Neural cell (in vitro differentiated cells): ENCODE data around the gene HEATR9. TPM values are rescaled to one million over a fixed set of nuclear protein-coding genes. Genes with fewer than 3 reads are reported as not detected.

Experiments used
- H2AFZ ChIP-seq: fragments of 200-600, 300-800 bp; sonication (generic), shearing (Covaris generic); 2 replicates; pipeline ENCODE4 v1.6.0; 2014; ENCODE audit warnings: low read depth, mild to moderate bottlenecking, antibody characterized with exemption, low read length, moderate library complexity
- H3F3A ChIP-seq: fragments of 200-600 bp; shearing (Covaris generic); 2 replicates; pipeline ENCODE4 v1.6.1; 2016; ENCODE audit warnings: mild to moderate bottlenecking, moderate library complexity, mixed read lengths, antibody characterized with exemption, low read length; ENCODE audit not compliant: insufficient read depth, poor library complexity, severe bottlenecking
- H3K27ac ChIP-seq: fragments of 200-600, 300-800 bp; sonication (generic), shearing (Covaris generic); 2 replicates; pipeline ENCODE4 v1.5.1; 2014; ENCODE audit warnings: mild to moderate bottlenecking, low read length, moderate library complexity
- H3K27me3 ChIP-seq: fragments of 300-800, 200-600 bp; sonication (generic), shearing (Covaris generic); 2 replicates; pipeline ENCODE4 v1.6.0; 2014; ENCODE audit warnings: mild to moderate bottlenecking, low read depth, low read length, moderate library complexity; ENCODE audit not compliant: insufficient read depth
- H3K36me3 ChIP-seq: fragments of 300-800, 200-600 bp; sonication (generic), shearing (Covaris generic); 2 replicates; pipeline ENCODE4 v1.5.1; 2014; ENCODE audit warnings: mild to moderate bottlenecking, antibody characterized with exemption, low read length, moderate library complexity; ENCODE audit not compliant: insufficient read depth
- H3K4me2 ChIP-seq: fragments of 300-800, 200-600 bp; sonication (generic), shearing (Covaris generic); 2 replicates; pipeline ENCODE4 v1.6.0; 2014; ENCODE audit warnings: mild to moderate bottlenecking, low read length
- H3K4me3 ChIP-seq: fragments of 300-800, 200-600 bp; sonication (generic), shearing (Covaris generic); 2 replicates; pipeline ENCODE4 v1.5.1; 2014; ENCODE audit warnings: mild to moderate bottlenecking, low read length, moderate library complexity
- H3K79me2 ChIP-seq: fragments of 200-600 bp; shearing (Covaris generic); replicated peaks from 2 replicates; pipeline ENCODE4 v1.6.0; 2014; ENCODE audit warnings: mild to moderate bottlenecking, low read length, moderate library complexity; ENCODE audit not compliant: insufficient read depth
- H3K9ac ChIP-seq: fragments of 300-800, 200-600 bp; sonication (generic), shearing (Covaris generic); 2 replicates; pipeline ENCODE4 v1.6.1; 2016; ENCODE audit warnings: mild to moderate bottlenecking, low read length, mixed read lengths
- H3K9me2 ChIP-seq: fragments of 200-600 bp; shearing (Covaris generic); 2 replicates; pipeline ENCODE4 v1.6.1; 2016; ENCODE audit warnings: mild to moderate bottlenecking, low read length, mixed read lengths; ENCODE audit not compliant: insufficient read depth
- H3K9me3 ChIP-seq: fragments of 200-600, 300-800 bp; sonication (generic), shearing (Covaris generic); 2 replicates; pipeline ENCODE4 v1.6.1; 2016; ENCODE audit warnings: mild to moderate bottlenecking, mixed run types, low read length, moderate library complexity, mixed read lengths
- H4K20me1 ChIP-seq: fragments of 200-600 bp; shearing (Covaris generic); 2 replicates; pipeline ENCODE4 v1.6.1; 2016; ENCODE audit warnings: mild to moderate bottlenecking, mixed run types; ENCODE audit not compliant: insufficient read depth
- EP300 ChIP-seq: fragments of 450-650 bp; conservative IDR thresholded peaks from 2 replicates; pipeline ENCODE4 v1.6.1; 2014; ENCODE audit warnings: antibody characterized with exemption, mild to moderate bottlenecking, moderate library complexity; ENCODE audit not compliant: poor library complexity, severe bottlenecking
- EZH2 ChIP-seq: fragments of 200-600, 300-800 bp; shearing (Covaris generic), sonication (generic); IDR thresholded peaks from 2 replicates; pipeline ENCODE4 v1.6.1; 2014; ENCODE audit warnings: antibody characterized with exemption, low read length, borderline replicate concordance, mild to moderate bottlenecking; ENCODE audit not compliant: insufficient read depth, poor library complexity, severe bottlenecking
- MXI1 ChIP-seq: fragments of 450-650 bp; conservative IDR thresholded peaks from 2 replicates; pipeline ENCODE4 v1.6.1; 2014; ENCODE audit warnings: antibody characterized with exemption, mild to moderate bottlenecking; ENCODE audit not compliant: poor library complexity, severe bottlenecking
- POLR2AphosphoS5 ChIP-seq: IDR thresholded peaks from 2 replicates; pipeline ENCODE4 v1.6.1; 2012
- RAD21 ChIP-seq: fragments of 450-650 bp; conservative IDR thresholded peaks from 2 replicates; pipeline ENCODE4 v1.6.1; 2014; ENCODE audit warnings: antibody characterized with exemption, mild to moderate bottlenecking, moderate library complexity
- SMC3 ChIP-seq: fragments of 450-650 bp; conservative IDR thresholded peaks from 2 replicates; pipeline ENCODE4 v1.6.1; 2014; ENCODE audit warnings: antibody characterized with exemption, mild to moderate bottlenecking, moderate library complexity; ENCODE audit not compliant: poor library complexity
- TAF1 ChIP-seq: IDR thresholded peaks from 2 replicates; pipeline ENCODE4 v1.6.1; 2012; ENCODE audit warnings: low read depth
- polyA plus RNA-seq: library from polyadenylated mRNA; depleted of rRNA; stranded (reverse); fragments of >200 nt; gene quantifications from 2 replicates; pipeline ENCODE4 v1.2.3, GENCODE V29; 2014
- TF ChIP-seq, protein P1 (sequence below): fragments of 450-650 bp; IDR thresholded peaks from 2 replicates; pipeline ENCODE4 v1.5.1; 2014; ENCODE audit warnings: antibody characterized with exemption, mild to moderate bottlenecking, moderate library complexity; ENCODE audit not compliant: poor library complexity, severe bottlenecking
- TF ChIP-seq, protein P2 (sequence below): IDR thresholded peaks from 2 replicates; pipeline ENCODE4 v1.6.1; 2012; ENCODE audit warnings: borderline replicate concordance

HEATR9 gene
- polyA plus RNA-seq, 1 donor from 2014 or later: not detected

DNA sequence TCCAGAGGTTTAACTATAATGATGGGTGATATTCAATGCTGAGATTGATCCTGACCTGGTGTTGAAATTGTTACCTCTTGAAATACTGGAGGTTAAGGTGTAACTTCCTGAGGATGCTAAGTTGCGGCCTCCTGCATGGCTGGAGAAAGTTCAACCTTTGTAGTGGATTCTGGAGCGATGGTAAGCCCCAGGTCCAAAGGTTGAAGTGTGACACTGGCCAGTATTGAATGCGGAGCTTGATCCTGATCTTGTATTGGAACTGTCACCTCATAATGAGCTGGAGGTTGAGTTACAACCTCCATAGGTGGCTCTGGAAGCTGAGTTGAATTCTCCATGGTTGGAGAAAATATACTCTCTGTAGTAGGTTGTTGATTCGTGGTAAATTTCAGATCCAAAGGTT is 44.9 kb upstream of the HEATR9 start:
- no peaks in the 10 kb centered on the region for H3F3A ChIP-seq

DNA sequence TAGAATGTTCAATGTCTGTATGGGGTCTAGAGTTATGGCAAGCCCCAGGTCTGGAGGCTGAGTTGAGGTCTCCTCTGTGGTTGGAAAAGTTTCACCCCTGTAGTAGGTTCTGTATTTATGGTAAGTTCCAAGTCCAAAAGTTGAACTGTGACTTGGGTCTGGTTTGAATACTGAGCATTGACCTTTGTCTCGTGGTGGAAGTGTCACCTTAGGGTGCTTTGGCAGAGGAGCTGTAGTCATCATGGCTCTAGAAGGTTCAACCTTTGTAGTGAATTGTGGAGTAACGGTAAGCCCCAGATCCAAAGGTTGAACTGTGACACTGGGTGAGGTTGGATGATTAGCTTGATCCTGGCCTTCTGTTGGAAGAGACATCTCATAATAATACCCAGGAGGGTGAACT is 44.3 kb upstream of the HEATR9 start:
- Histone ChIP-seq H3F3A (no peaks in the 10 kb centered on the region), H3K4me2 (no peak overlapping the region), H2AFZ (no peak overlapping the region), H3K27me3 (no peaks in the 10 kb centered on the region), H3K9me3 (no peaks in the 10 kb centered on the region), H3K9me2 (no peaks in the 10 kb centered on the region), H3K9ac (no peak overlapping the region), H3K79me2 (no peaks in the 10 kb centered on the region), H4K20me1 (no peaks in the 10 kb centered on the region), H3K36me3 (no peaks in the 10 kb centered on the region), H3K27ac (no peak overlapping the region), H3K4me3 (no peak overlapping the region)
- TF ChIP-seq SMC3 (no peak), EP300 (no peak), POLR2AphosphoS5 (no peak), TAF1 (no peak), RAD21 (no peak), MXI1 (no peak), EZH2 (no peak)
- TF ChIP-seq, protein P1, sequence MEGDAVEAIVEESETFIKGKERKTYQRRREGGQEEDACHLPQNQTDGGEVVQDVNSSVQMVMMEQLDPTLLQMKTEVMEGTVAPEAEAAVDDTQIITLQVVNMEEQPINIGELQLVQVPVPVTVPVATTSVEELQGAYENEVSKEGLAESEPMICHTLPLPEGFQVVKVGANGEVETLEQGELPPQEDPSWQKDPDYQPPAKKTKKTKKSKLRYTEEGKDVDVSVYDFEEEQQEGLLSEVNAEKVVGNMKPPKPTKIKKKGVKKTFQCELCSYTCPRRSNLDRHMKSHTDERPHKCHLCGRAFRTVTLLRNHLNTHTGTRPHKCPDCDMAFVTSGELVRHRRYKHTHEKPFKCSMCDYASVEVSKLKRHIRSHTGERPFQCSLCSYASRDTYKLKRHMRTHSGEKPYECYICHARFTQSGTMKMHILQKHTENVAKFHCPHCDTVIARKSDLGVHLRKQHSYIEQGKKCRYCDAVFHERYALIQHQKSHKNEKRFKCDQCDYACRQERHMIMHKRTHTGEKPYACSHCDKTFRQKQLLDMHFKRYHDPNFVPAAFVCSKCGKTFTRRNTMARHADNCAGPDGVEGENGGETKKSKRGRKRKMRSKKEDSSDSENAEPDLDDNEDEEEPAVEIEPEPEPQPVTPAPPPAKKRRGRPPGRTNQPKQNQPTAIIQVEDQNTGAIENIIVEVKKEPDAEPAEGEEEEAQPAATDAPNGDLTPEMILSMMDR: no peak
- TF ChIP-seq, protein P2, sequence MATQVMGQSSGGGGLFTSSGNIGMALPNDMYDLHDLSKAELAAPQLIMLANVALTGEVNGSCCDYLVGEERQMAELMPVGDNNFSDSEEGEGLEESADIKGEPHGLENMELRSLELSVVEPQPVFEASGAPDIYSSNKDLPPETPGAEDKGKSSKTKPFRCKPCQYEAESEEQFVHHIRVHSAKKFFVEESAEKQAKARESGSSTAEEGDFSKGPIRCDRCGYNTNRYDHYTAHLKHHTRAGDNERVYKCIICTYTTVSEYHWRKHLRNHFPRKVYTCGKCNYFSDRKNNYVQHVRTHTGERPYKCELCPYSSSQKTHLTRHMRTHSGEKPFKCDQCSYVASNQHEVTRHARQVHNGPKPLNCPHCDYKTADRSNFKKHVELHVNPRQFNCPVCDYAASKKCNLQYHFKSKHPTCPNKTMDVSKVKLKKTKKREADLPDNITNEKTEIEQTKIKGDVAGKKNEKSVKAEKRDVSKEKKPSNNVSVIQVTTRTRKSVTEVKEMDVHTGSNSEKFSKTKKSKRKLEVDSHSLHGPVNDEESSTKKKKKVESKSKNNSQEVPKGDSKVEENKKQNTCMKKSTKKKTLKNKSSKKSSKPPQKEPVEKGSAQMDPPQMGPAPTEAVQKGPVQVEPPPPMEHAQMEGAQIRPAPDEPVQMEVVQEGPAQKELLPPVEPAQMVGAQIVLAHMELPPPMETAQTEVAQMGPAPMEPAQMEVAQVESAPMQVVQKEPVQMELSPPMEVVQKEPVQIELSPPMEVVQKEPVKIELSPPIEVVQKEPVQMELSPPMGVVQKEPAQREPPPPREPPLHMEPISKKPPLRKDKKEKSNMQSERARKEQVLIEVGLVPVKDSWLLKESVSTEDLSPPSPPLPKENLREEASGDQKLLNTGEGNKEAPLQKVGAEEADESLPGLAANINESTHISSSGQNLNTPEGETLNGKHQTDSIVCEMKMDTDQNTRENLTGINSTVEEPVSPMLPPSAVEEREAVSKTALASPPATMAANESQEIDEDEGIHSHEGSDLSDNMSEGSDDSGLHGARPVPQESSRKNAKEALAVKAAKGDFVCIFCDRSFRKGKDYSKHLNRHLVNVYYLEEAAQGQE: no peak

More for the DNA sequence above, 44.9 kb upstream of the HEATR9 start:
- TF ChIP-seq SMC3 (no peak), RAD21 (no peak), POLR2AphosphoS5 (no peak), EP300 (no peak), EZH2 (no peak), TAF1 (no peak), MXI1 (no peak)
- TF ChIP-seq, protein P1: no peak
- TF ChIP-seq, protein P2: no peak
- Histone ChIP-seq H3K9ac (no peak overlapping the region), H3K27me3 (no peaks in the 10 kb centered on the region), H4K20me1 (no peaks in the 10 kb centered on the region), H3K79me2 (no peaks in the 10 kb centered on the region), H2AFZ (no peak overlapping the region), H3K36me3 (no peaks in the 10 kb centered on the region), H3K9me3 (no peaks in the 10 kb centered on the region), H3K9me2 (no peaks in the 10 kb centered on the region), H3K4me2 (no peak overlapping the region), H3K27ac (no peak overlapping the region), H3K4me3 (no peak overlapping the region)
